Motor neuron (in vitro differentiated cells): ENCODE results near the gene CACYBP. TPM values are rescaled to one million over a fixed set of nuclear protein-coding genes. Genes with fewer than 3 reads are reported as not detected.
A peak's percentile ranks its signal among the peaks of the same experiment; 100 is the strongest.

Experiments
- ATAC-seq, 8 experiments: fragments of 200-7000 bp; cut with Tn5 transposase; replicated peaks in 6 of 8; 2 replicates each; pipeline ENCODE4 v1.8.0; 2021; ENCODE audit warnings: mild to moderate bottlenecking in 8 of 8, moderate library complexity in 8 of 8
- H3K27ac ChIP-seq, 2 donors: fragments of 250-450 bp; sonication (Bioruptor Pico); 2 replicates each; pipeline ENCODE4 v1.9.0; 2021; ENCODE audit warnings: antibody characterized with exemption in 2 of 2, mild to moderate bottlenecking in 2 of 2, moderate library complexity in 1 of 2
- H3K4me1 ChIP-seq, 2 donors: fragments of 250-450 bp; sonication (Bioruptor Pico); replicated peaks in 1 of 2; 2 replicates each; pipeline ENCODE4 v1.6.1; 2021; ENCODE audit warnings: antibody characterized with exemption in 2 of 2, mild to moderate bottlenecking in 2 of 2, moderate library complexity in 1 of 2
- H3K4me3 ChIP-seq, 5 donors: fragments of 250-450 bp; sonication (Bioruptor Pico); 2 replicates each; pipeline ENCODE4 v1.9.0; 2021; ENCODE audit warnings: antibody characterized with exemption in 5 of 5, mild to moderate bottlenecking in 5 of 5, moderate library complexity in 4 of 5
- WGBS, 10 experiments: fragments of 450-650 bp; shearing (Covaris generic); methylation state at CpG; one replicate each; pipeline ENCODE4 v1.0.0; 2022; 5-methylcytosine and 5-hydroxymethylcytosine counted together
- in situ Hi-C, 9 experiments: fragments of 400-800 bp; cut with MboI; loops; one replicate each; pipeline ENCODE4 v1.15.0; 2021; ENCODE audit warnings: low sequenced_read_pairs in 9 of 9, low pct_unique_long_range_greater_than_20kb in 2 of 9; ENCODE audit not compliant: unreplicated experiment in 9 of 9
- total RNA-seq, 8 experiments: library from RNA; unstranded; fragments of 300-600 nt; gene quantifications; 2 replicates each; pipeline versions ENCODE4 v1.2.3 to v1.2.4, GENCODE V29; 2022

CACYBP gene
- total RNA-seq, 8 experiments from 2014 or later: 82.5 to 174 (median 128) TPM

GRCh38 chr1:174988539-174988938, 11.2 kb upstream of the CACYBP start:
- H3K4me1 ChIP-seq: no peaks in the 10 kb centered on the region

GRCh38 chr1:174988986-174989385, 10.8 kb upstream of the CACYBP start:
- no peak overlapping the region for H3K4me3 ChIP-seq
- 67 to 100% (median 91%) methylated on average over 3 of the region's 3 CpGs; no CpG with 5 or more reads in 1 of the 10 experiments for WGBS, 10 experiments
- H3K4me1 ChIP-seq: no peaks in the 10 kb centered on the region
- no peak overlapping the region for H3K27ac ChIP-seq
- in situ Hi-C loops: loop anchor here (10.0 to 25.0 kb wide), 6 partner anchors 102 to 727 kb away; no protein-coding TSS in a partner anchor
- no peak for ATAC-seq

More at GRCh38 chr1:174988539-174988938, 11.2 kb upstream of the CACYBP start:
- in situ Hi-C loops: loop anchor here (10.0 to 25.0 kb wide), 6 partner anchors 101 to 726 kb away; no protein-coding TSS in a partner anchor
- no peak overlapping the region for H3K27ac ChIP-seq
- no peak for ATAC-seq
- H3K4me3 ChIP-seq: no peak overlapping the region

- WGBS, 10 experiments: 4 to 100% (median 90%) methylated on average over 2 to 5 of the region's 5 CpGs
- H3K27ac ChIP-seq: no peak overlapping the region
- ATAC-seq: peak in 1 of 8 experiments; percentile 11
- no peak overlapping the region for H3K4me3 ChIP-seq
- no peaks in the 10 kb centered on the region for H3K4me1 ChIP-seq
- in situ Hi-C loops: loop anchor here (10.0 to 25.0 kb wide), 6 partner anchors 102 to 727 kb away; no protein-coding TSS in a partner anchor
Observed at GRCh38 chr1:174989536-174990220, 10.1 kb upstream of the CACYBP start.

GRCh38 chr1:174990382-174990999, 9.3 kb upstream of the CACYBP start:
- H3K27ac ChIP-seq: no peak overlapping the region
- ATAC-seq: peak in 3 of 8 experiments; percentile 95 to 99 (median 97)
- H3K4me3 ChIP-seq: no peak overlapping the region
- H3K4me1 ChIP-seq: no peaks in the 10 kb centered on the region
- in situ Hi-C loops: loop anchor here (25.0 kb wide), 5 partner anchors 103 to 728 kb away; no protein-coding TSS in a partner anchor
- 0 to 94% (median 87%) methylated on average over 2 to 6 of the region's 6 CpGs; no CpG with 5 or more reads in 1 of the 10 experiments for WGBS, 10 experiments

GRCh38 chr1:174991473-174991872, 8.3 kb upstream of the CACYBP start:
- in situ Hi-C loops: loop anchor here (25.0 kb wide), 5 partner anchors 104 to 729 kb away; no protein-coding TSS in a partner anchor

GRCh38 chr1:174995121-174995520, 4.6 kb upstream of the CACYBP start:
- in situ Hi-C loops: loop anchor here (25.0 kb wide), 5 partner anchors 108 to 733 kb away; no protein-coding TSS in a partner anchor
- ATAC-seq: no peak
- WGBS, 10 experiments: 17 to 98% (median 85%) methylated on average over 1 to 3 of the region's 3 CpGs

More at GRCh38 chr1:174991473-174991872, 8.3 kb upstream of the CACYBP start:
- WGBS, 10 experiments: 86 to 100% (median 100%) methylated on average over 1 of the region's 1 CpG; no CpG with 5 or more reads in 1 of the 10 experiments
- no peaks in the 10 kb centered on the region for H3K4me1 ChIP-seq
- no peak overlapping the region for H3K4me3 ChIP-seq
- ATAC-seq: no peak
- H3K27ac ChIP-seq: no peak overlapping the region

GRCh38 chr1:174995916-174996315, 3.8 kb upstream of the CACYBP start:
- ATAC-seq: no peak
- H3K27ac ChIP-seq: no peak overlapping the region
- 100% methylated on average over 1 of the region's 1 CpG; no CpG with 5 or more reads in 5 of the 10 experiments for WGBS, 10 experiments
- in situ Hi-C loops: loop anchor here (25.0 kb wide), 5 partner anchors 109 to 734 kb away; no protein-coding TSS in a partner anchor
- H3K4me3 ChIP-seq: no peak overlapping the region
- H3K4me1 ChIP-seq: peaks cover 10 to 13% of the 10 kb centered on the region in 2 donors

More at GRCh38 chr1:174995121-174995520, 4.6 kb upstream of the CACYBP start:
- H3K4me3 ChIP-seq: no peak overlapping the region
- no peak overlapping the region for H3K27ac ChIP-seq
- H3K4me1 ChIP-seq: peaks cover 10 to 11% of the 10 kb centered on the region in 2 donors

GRCh38 chr1:174996476-174996875, 3.3 kb upstream of the CACYBP start:
- WGBS, 10 experiments: 0 to 67% (median 50%) methylated on average over 1 of the region's 1 CpG; no CpG with 5 or more reads in 1 of the 10 experiments
- in situ Hi-C loops: loop anchor here (25.0 kb wide), 5 partner anchors 109 to 734 kb away; no protein-coding TSS in a partner anchor

GRCh38 chr1:174997041-174997440, 2.7 kb upstream of the CACYBP start:
- in situ Hi-C loops: loop anchor here (25.0 kb wide), 5 partner anchors 110 to 735 kb away; no protein-coding TSS in a partner anchor
- ATAC-seq: no peak
- Histone ChIP-seq H3K4me1 (peaks cover 10 to 15% of the 10 kb centered on the region in 2 donors), H3K4me3 (no peak overlapping the region), H3K27ac (no peak overlapping the region)
- 80 to 100% (median 88%) methylated on average over 1 to 3 of the region's 3 CpGs; no CpG with 5 or more reads in 1 of the 10 experiments for WGBS, 10 experiments

More at GRCh38 chr1:174996476-174996875, 3.3 kb upstream of the CACYBP start:
- Histone ChIP-seq H3K4me3 (no peak overlapping the region), H3K4me1 (peaks cover 10 to 15% of the 10 kb centered on the region in 2 donors), H3K27ac (no peak overlapping the region)
- no peak for ATAC-seq

- in situ Hi-C loops: loop anchor here (25.0 kb wide), 5 partner anchors 111 to 736 kb away; no protein-coding TSS in a partner anchor
- peak overlapping the region; percentile 51 to 71 (median 63) for H3K4me3 ChIP-seq
- peak in 2 of 8 experiments; percentile 0 for ATAC-seq
- peak overlapping the region; percentile 99 to 100 for H3K27ac ChIP-seq
- 0 to 23% (median 8%) methylated on average over 6 to 19 of the region's 19 CpGs for WGBS, 10 experiments
- peaks cover 10 to 17% of the 10 kb centered on the region in 2 donors for H3K4me1 ChIP-seq
Observed at GRCh38 chr1:174998569-174999215, 1.1 kb upstream of the CACYBP start.

GRCh38 chr1:174999216-174999935, 371 bp upstream of the CACYBP start:
- Histone ChIP-seq H3K27ac (peak overlapping the region; percentile 99 to 100), H3K4me3 (peak overlapping the region; percentile 58 to 78 (median 69)), H3K4me1 (peaks cover 10 to 17% of the 10 kb centered on the region in 2 donors)
- in situ Hi-C loops: loop anchor here (25.0 kb wide), 5 partner anchors 112 to 737 kb away; no protein-coding TSS in a partner anchor
- ATAC-seq: peak; percentile 81 to 89 (median 84)
- WGBS, 10 experiments: 0 to 1% (median 0%) methylated on average over 2 to 23 of the region's 58 CpGs; no CpG with 5 or more reads in 2 of the 10 experiments

GRCh38 chr1:175000697-175001187, 995 bp downstream of the CACYBP start:
- H3K4me3 ChIP-seq: peak overlapping the region; percentile 57 to 78 (median 61)
- in situ Hi-C loops: no loop called here
- 0 to 5% (median 2%) methylated on average over 2 to 5 of the region's 5 CpGs for WGBS, 10 experiments
- no peak for ATAC-seq
- H3K4me1 ChIP-seq: peaks cover 10 to 17% of the 10 kb centered on the region in 2 donors
- H3K27ac ChIP-seq: peak overlapping the region; percentile 80 to 89
